Activated T-cell treated with anti-CD3 and anti-CD28 coated beads, Interleukin-2, amount 50 U/mL, for 4 hours (primary cell): ENCODE measurements around the gene ACO2. TPM values are rescaled to one million over a fixed set of nuclear protein-coding genes. Genes with fewer than 3 reads are reported as not detected.

ENCODE experiments used
- total RNA-seq, 3 donors: library from RNA; stranded (reverse); gene quantifications; one replicate each; pipeline ENCODE4 v1.2.1, GENCODE V29; 2021

The ACO2 gene
- total RNA-seq, 3 donors from 2014 or later: 128 to 133 (median 130) TPM

Other genes starting within 250 kb of the ACO2 start
- under 1 TPM; 0.24 to 0.86 (median 0.60) TPM for gene CHADL, start 228.2 kb upstream of the ACO2 start, total RNA-seq
- gene RANGAP1, start 182.9 kb upstream of the ACO2 start, total RNA-seq: 100 to 1,000 TPM; 191 to 205 (median 192) TPM
- 10 to 100 TPM; 57.0 to 62.4 (median 60.9) TPM for gene ZC3H7B, start 167.6 kb upstream of the ACO2 start, total RNA-seq
- 1 to 10 TPM; 2.9 to 3.6 (median 3.0) TPM for gene TEF, start 87.2 kb upstream of the ACO2 start, total RNA-seq
- gene TOB2, start 22.3 kb upstream of the ACO2 start, total RNA-seq: 10 to 100 TPM; 56.4 to 69.6 (median 61.0) TPM
- 100 to 1,000 TPM; 138 to 164 (median 144) TPM for gene PHF5A, start 425 bp upstream of the ACO2 start, total RNA-seq
- gene POLR3H, start 75.4 kb downstream of the ACO2 start, total RNA-seq: 100 to 1,000 TPM; 108 to 140 (median 109) TPM
- gene CSDC2, start 91.9 kb downstream of the ACO2 start, total RNA-seq: under 1 TPM in 2 of 3 donors, not detected in 1; 0.08 to 0.16 TPM
- 10 to 100 TPM; 17.1 to 19.7 (median 18.4) TPM for gene PMM1, start 120.7 kb downstream of the ACO2 start, total RNA-seq
- gene DESI1, start 151.9 kb downstream of the ACO2 start, total RNA-seq: 100 to 1,000 TPM; 124 to 141 (median 129) TPM
- gene XRCC6, start 152.2 kb downstream of the ACO2 start, total RNA-seq: 100 to 1,000 TPM; 515 to 540 (median 521) TPM
- 100 to 1,000 TPM; 372 to 430 (median 428) TPM for gene SNU13, start 219.8 kb downstream of the ACO2 start, total RNA-seq
- gene MEI1, start 230.4 kb downstream of the ACO2 start, total RNA-seq: 10 to 100 TPM; 13.4 to 21.6 (median 17.1) TPM